GM19324 (cell line): ENCODE results near the gene PRDM1.

Experiments used
- ATAC-seq: cut with Tn5 transposase; IDR thresholded peaks from one replicate; pipeline ENCODE4 v1.9.1; 2021; ENCODE audit warnings: mild to moderate bottlenecking, moderate library complexity; ENCODE audit not compliant: unreplicated experiment, low FRiP score

PRDM1 gene

DNA sequence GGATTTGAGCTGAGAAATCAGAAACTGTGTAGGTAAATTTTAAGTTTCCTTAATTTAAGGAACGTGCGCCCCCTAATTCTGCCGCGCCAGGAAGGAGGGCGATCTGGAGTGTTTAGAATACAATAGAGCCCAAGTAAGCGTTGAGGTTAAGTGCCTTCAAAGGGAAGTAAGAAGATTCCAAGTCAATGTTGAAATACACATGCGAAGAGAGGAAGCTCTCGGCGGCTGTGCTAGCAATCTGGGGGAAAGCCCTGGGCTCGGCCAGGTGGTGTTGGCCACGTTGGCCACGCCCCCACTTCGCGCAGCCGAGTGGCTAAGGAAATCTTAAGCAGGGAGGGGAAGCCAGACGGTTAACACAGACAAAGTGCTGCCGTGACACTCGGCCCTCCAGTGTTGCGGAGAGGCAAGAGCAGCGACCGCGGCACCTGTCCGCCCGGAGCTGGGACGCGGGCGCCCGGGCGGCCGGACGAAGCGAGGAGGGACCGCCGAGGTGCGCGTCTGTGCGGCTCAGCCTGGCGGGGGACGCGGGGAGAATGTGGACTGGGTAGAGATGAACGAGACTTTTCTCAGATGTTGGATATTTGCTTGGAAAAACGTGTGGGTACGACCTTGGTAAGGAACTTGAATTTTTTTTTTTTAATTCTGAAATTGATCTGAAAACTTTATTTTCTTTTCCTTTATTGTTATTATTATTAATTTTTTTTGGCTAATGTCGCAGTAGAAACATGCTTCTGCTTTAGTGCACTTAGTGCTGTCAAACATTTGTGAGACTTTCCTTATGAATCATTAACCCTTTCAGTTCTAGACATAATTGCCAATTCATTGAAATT, at the start of gene PRDM1:
Gene PRDM1, plus strand, starts transcription at position 353 of the 830 bp plus-strand sequence. Its CDS starts 218 bp downstream, at position 571.
- peak; percentile 69 for ATAC-seq

GRCh38 chr6:106037060-106037459, 49.1 kb upstream of the PRDM1 start:
- ATAC-seq, result no peak

- no peak for ATAC-seq
Measured at GRCh38 chr6:106039897-106040592, 46.1 kb upstream of the PRDM1 start.

- ATAC-seq, result no peak
Measured at GRCh38 chr6:106044151-106044550, 42.0 kb upstream of the PRDM1 start.

GRCh38 chr6:106045077-106045476, 41.1 kb upstream of the PRDM1 start:
- ATAC-seq, result no peak

GRCh38 chr6:106046116-106046853, 39.9 kb upstream of the PRDM1 start:
- no peak for ATAC-seq

- ATAC-seq, result no peak
Measured at GRCh38 chr6:106046854-106047200, 39.3 kb upstream of the PRDM1 start.

DNA sequence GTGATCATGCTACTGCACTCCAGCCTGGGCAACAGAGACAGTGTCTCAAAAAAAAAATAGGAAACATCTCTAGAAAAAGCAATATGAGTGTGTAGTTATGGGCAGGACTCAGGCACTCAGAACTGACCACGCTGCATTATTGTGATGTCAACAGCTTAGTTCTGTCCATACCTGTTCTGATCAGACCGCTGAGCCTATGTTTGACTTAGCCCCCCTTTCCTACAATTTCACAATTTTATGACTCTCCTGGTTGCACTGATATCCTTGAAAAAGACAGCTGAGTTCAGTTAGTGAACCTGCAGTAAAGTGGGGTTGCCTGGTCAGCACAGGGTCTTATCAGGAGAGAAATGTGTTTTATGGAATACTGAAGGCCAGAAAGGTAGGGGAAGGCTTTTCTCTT, 37.8 kb upstream of the PRDM1 start:
- no peak for ATAC-seq

DNA sequence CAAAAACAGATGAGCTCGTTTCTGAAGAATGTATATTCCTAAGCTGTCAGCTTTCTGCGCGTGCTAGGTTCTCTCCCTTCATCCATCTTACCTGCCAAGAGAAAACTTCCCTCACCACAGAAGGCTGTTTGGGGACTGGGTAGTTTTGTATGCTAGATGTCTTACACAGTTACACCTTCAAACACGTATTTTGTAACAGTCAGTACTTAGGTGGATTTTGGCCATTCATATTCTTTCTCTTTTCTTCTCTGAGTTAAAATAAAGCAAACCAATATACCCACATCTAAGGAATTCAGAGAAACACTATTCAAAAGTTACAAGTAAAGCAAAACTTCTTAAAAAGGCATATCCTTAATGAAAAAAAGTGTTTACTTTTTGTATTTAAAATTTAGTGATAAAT, 35.6 kb upstream of the PRDM1 start:
- no peak for ATAC-seq

GRCh38 chr6:106051226-106051625, 34.9 kb upstream of the PRDM1 start:
- ATAC-seq, result no peak

DNA sequence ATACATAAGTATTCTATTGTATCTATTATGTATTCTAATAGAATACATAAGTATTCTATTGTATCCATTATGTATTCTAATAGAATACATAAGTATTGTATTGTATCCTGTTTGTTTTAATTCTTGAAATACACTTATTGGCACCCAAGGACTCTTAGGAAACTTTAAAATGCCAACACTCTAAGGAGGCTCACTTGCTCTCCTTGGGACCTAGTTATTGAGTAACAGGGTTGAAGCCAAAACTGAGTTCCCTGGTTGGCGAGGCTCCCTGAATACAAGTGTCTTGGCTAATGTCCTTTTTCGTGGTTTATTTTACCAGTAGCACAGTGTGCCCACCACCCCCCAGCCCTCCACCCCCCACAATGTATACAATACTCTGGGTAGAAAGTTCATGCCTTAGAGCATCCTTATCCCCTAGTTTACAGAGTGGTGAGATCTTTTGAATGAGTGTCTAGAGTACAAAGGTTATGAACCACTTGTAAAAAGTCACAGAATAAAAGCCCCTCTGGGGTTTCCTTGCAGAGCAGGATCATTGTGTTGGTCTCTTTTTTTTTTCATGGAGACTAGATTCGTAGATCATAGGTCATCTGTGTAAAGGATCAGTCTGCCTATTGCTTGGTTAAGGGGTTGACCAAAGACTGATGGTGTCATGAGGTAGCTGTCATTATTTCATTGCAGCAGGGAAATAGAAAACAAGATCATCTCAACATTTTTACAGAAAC, 32.5 kb upstream of the PRDM1 start:
- no peak for ATAC-seq

- no peak for ATAC-seq
Measured at GRCh38 chr6:106055489-106055888, 30.6 kb upstream of the PRDM1 start.

DNA sequence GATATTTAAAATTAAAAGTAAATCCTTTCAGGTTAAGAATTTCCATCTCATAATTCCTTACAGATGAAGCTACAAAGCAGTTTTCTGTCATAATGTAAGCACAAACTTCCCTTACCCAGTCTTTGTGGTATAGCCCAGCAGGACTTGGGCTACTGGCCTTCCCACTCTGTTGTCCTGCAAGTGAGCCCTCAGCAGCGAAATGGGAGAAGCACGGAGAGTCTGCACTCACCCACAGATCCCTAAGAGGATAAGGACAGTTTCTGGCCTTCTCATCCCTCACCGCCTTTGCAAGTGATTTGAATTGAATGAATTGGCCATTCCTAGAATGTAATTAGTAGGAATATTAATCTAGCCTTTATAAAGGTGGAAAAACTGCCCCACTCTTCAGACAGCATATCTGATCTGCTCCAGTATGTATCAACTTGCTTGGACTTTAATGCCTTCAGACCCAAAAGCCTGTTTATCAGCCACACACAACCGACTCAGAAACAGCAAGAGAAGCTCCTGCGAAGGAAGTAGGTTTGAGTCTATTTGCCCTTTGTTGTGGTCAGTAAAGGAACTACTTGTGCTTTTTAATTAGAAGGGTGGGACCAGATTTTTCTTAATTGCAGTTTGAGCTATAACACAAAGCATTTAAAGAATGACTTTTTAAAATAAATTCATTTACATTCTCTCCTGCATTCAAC, 29.9 kb upstream of the PRDM1 start:
- no peak for ATAC-seq

GRCh38 chr6:106056746-106057390, 29.3 kb upstream of the PRDM1 start:
- no peak for ATAC-seq

GRCh38 chr6:106059331-106059730, 26.8 kb upstream of the PRDM1 start:
- no peak for ATAC-seq

- no peak for ATAC-seq
Measured at GRCh38 chr6:106060167-106060566, 26.0 kb upstream of the PRDM1 start.

- ATAC-seq, result no peak
Measured at GRCh38 chr6:106063448-106063850, 22.7 kb upstream of the PRDM1 start.

DNA sequence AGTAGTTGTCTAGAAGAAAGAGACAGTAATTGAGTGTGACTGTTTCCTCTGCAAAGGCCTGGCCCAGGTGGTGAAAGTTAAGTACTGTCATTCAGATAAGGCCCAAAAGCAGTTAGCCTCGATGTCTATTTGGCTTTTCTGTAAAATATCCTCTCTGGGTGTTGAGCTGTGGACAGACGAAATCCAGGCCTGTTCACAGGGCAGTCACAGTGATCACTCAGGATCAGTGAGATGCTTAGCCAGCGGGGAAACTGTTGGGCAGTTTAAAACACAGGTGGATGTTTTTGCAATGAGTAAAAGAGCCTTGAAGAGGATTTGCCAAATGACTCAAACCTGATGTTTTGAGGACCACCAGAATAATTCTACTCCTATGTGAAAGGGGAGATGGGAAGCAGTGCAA, 22.0 kb upstream of the PRDM1 start:
- no peak for ATAC-seq

DNA sequence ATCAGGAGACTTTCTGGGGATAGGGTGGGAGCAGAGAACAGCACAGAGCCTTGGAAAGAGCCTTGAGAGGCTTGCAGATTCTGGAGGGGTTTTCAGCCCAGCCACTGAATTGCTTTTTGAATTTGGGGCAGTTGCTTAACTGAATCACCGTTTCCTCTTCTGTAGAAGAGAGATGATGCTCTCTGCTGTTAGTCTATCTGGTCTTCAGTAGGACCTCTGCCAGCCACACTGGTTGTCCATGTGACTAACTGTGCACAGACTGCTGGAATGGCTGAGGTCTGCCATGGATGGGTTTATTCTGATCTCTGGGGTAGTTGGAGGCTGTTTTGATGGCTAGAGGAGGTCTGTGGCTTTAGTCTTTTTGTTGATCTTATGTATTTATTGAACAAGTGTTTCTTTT, 21.4 kb upstream of the PRDM1 start:
- ATAC-seq, result no peak

GRCh38 chr6:106066989-106067388, 19.1 kb upstream of the PRDM1 start:
- ATAC-seq, result no peak
